ENCODE data around the gene NLRP3. TPM values are rescaled to one million over a fixed set of nuclear protein-coding genes. Genes with fewer than 3 reads are reported as not detected.

NLRP3 gene
- total RNA-seq, 1 experiment from 2014 or later = 0.33 TPM

DNA sequence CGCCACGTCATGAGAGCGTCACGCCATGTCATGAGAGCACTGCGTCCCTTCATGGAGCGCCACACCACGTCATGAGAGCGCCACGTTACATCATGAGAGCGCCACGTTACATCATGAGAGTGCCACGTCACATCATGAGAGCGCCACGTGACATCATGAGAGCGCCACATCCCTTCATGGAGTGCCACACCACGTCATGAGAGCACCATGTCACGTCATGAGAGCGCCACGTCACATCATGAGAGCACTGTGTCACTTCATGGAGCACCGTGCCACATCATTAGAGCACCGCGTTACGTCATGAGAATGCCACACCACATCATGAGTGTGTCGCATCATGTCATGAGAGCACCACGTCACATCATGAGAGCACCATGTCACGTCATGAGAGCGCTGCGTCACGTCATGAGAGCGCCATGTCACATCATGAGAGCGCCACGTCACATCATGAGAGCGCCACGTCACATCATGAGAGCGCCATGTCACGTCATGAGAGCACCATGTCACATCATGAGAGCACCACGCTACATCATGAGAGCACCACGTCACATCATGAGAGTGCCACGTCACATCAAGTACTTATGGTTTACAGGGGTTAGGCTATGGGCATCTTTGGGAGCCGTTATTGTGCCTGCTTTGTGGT lies 9.8 kb upstream of the NLRP3 start:
- Histone ChIP-seq H3K27me3 (ENCODE audit: control insufficient read depth, insufficient read depth, low read length) (no peaks in the 10 kb centered on the region), H3K4me1 (ENCODE audit: control insufficient read depth, insufficient read depth, low read length) (peaks cover 3% of the 10 kb centered on the region), H3K4me3 (ENCODE audit: low read depth in 2 of 2, low read length in 2 of 2) (no peak overlapping the region), H3K36me3 (ENCODE audit: control insufficient read depth, insufficient read depth, low read length) (no peaks in the 10 kb centered on the region), H3K27ac (ENCODE audit: low read length) (no peak overlapping the region), H3K9me3 (ENCODE audit: control insufficient read depth, insufficient read depth, low read depth, low read length) (no peaks in the 10 kb centered on the region)
- TF ChIP-seq SIN3A (IDR thresholded peaks at IDR 0.05; ENCODE audit: borderline replicate concordance, insufficient read depth, low read depth, low read length) (no peak), POLR2AphosphoS5 (IDR thresholded peaks at IDR 0.05; ENCODE audit: low read depth, low read length) (no peak)
- TF ChIP-seq, protein P1, sequence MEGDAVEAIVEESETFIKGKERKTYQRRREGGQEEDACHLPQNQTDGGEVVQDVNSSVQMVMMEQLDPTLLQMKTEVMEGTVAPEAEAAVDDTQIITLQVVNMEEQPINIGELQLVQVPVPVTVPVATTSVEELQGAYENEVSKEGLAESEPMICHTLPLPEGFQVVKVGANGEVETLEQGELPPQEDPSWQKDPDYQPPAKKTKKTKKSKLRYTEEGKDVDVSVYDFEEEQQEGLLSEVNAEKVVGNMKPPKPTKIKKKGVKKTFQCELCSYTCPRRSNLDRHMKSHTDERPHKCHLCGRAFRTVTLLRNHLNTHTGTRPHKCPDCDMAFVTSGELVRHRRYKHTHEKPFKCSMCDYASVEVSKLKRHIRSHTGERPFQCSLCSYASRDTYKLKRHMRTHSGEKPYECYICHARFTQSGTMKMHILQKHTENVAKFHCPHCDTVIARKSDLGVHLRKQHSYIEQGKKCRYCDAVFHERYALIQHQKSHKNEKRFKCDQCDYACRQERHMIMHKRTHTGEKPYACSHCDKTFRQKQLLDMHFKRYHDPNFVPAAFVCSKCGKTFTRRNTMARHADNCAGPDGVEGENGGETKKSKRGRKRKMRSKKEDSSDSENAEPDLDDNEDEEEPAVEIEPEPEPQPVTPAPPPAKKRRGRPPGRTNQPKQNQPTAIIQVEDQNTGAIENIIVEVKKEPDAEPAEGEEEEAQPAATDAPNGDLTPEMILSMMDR (IDR thresholded peaks at IDR 0.05) = no peak
- intact Hi-C loops (cut with micrococcal nuclease; ENCODE audit: unreplicated experiment) (no loop called here), in situ Hi-C loops (cut with HindIII; ENCODE audit: low pct_unique_long_range_greater_than_20kb, low sequenced_read_pairs) (no loop called here)
- POLR2A ChIA-PET = no interaction called here
- BruUV-seq (replicated peaks) = no TSS peak
- ATAC-seq (no peak), DNase-seq (ENCODE audit: low read depth, low spot score) (no peak)
- CTCF ChIA-PET = no interaction called here

DNA sequence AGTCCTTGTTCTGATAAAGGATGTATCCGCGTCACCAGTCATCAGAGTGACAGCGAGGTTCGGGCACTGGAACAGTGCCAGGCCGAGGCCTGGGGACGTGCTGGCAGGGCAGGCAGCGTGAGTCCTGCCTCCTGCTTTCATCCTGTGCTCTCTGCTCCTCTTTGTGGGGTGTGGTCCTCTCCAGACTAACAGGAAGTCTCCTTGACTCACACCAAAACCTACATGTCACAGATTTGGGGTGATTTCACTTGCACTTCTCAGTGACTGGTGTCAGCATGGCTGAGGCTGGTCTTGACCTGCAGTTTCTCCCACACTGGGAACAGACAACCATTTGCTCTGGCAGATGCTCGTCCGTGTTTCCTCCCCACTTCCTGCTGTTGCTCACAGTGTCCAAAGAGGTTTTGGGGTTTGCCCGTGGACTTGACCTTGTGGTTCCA lies 8.8 kb upstream of the NLRP3 start:
- DNase-seq (ENCODE audit: low read depth, low spot score) (no peak), ATAC-seq (no peak)
- POLR2A ChIA-PET = no interaction called here
- Histone ChIP-seq H3K27ac (ENCODE audit: low read length) (no peak overlapping the region), H3K36me3 (ENCODE audit: control insufficient read depth, insufficient read depth, low read length) (no peaks in the 10 kb centered on the region), H3K4me1 (ENCODE audit: control insufficient read depth, insufficient read depth, low read length) (no peaks in the 10 kb centered on the region), H3K9me3 (ENCODE audit: control insufficient read depth, insufficient read depth, low read depth, low read length) (no peaks in the 10 kb centered on the region), H3K4me3 (ENCODE audit: low read depth in 2 of 2, low read length in 2 of 2) (no peak overlapping the region), H3K27me3 (ENCODE audit: control insufficient read depth, insufficient read depth, low read length) (no peaks in the 10 kb centered on the region)
- in situ Hi-C loops (cut with HindIII; ENCODE audit: low pct_unique_long_range_greater_than_20kb, low sequenced_read_pairs) = no loop called here
- no TSS peak for BruUV-seq (replicated peaks)
- CTCF ChIA-PET = no interaction called here
- intact Hi-C loops (cut with micrococcal nuclease; ENCODE audit: unreplicated experiment) = no loop called here
- TF ChIP-seq SIN3A (IDR thresholded peaks at IDR 0.05; ENCODE audit: borderline replicate concordance, insufficient read depth, low read depth, low read length) (no peak), POLR2AphosphoS5 (IDR thresholded peaks at IDR 0.05; ENCODE audit: low read depth, low read length) (no peak), TCF7L2 (IDR thresholded peaks at IDR 0.05; ENCODE audit: low read depth, low read length) (no peak)
- TF ChIP-seq, protein P1 (IDR thresholded peaks at IDR 0.05) = no peak
- TF ChIP-seq, protein P2, sequence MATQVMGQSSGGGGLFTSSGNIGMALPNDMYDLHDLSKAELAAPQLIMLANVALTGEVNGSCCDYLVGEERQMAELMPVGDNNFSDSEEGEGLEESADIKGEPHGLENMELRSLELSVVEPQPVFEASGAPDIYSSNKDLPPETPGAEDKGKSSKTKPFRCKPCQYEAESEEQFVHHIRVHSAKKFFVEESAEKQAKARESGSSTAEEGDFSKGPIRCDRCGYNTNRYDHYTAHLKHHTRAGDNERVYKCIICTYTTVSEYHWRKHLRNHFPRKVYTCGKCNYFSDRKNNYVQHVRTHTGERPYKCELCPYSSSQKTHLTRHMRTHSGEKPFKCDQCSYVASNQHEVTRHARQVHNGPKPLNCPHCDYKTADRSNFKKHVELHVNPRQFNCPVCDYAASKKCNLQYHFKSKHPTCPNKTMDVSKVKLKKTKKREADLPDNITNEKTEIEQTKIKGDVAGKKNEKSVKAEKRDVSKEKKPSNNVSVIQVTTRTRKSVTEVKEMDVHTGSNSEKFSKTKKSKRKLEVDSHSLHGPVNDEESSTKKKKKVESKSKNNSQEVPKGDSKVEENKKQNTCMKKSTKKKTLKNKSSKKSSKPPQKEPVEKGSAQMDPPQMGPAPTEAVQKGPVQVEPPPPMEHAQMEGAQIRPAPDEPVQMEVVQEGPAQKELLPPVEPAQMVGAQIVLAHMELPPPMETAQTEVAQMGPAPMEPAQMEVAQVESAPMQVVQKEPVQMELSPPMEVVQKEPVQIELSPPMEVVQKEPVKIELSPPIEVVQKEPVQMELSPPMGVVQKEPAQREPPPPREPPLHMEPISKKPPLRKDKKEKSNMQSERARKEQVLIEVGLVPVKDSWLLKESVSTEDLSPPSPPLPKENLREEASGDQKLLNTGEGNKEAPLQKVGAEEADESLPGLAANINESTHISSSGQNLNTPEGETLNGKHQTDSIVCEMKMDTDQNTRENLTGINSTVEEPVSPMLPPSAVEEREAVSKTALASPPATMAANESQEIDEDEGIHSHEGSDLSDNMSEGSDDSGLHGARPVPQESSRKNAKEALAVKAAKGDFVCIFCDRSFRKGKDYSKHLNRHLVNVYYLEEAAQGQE (IDR thresholded peaks at IDR 0.05; ENCODE audit: insufficient read depth in 1 of 2, low read depth in 2 of 2, low read length in 1 of 2) = no peak
